ENCODE results near the gene ZBTB44.

Gene ZBTB44

DNA sequence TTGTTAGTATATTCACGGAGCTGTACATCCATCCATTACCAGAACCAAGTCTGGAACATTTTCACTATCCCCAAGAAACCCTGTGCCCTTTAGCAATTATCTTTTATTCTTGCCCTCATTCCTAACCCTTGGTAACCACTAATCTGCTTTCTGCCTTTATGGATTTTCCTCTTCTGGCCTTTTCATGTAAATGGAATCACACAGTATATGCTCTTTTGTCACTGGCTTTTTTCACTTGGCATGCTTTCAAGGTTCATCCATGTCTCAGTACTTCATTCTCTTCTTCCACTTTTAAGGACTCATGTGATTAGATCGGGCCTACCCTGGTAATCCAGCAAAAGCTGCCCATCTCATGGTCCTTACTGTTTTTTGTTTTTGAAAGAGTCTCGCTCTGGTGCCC is 11.0 kb upstream of the ZBTB44 start:
- Histone ChIP-seq H3K4me1 (ENCODE audit: control insufficient read depth, insufficient read depth, low read length) (no peaks in the 10 kb centered on the region), H3K4me3 (ENCODE audit: low read length) (no peak overlapping the region), H3K27me3 (ENCODE audit: control insufficient read depth, insufficient read depth, low read length) (no peaks in the 10 kb centered on the region), H3K9ac (ENCODE audit: low read length) (no peak overlapping the region), H3K36me3 (ENCODE audit: control insufficient read depth, insufficient read depth, low read length) (no peaks in the 10 kb centered on the region), H3K9me3 (ENCODE audit: control insufficient read depth, low read length) (no peaks in the 10 kb centered on the region)

DNA sequence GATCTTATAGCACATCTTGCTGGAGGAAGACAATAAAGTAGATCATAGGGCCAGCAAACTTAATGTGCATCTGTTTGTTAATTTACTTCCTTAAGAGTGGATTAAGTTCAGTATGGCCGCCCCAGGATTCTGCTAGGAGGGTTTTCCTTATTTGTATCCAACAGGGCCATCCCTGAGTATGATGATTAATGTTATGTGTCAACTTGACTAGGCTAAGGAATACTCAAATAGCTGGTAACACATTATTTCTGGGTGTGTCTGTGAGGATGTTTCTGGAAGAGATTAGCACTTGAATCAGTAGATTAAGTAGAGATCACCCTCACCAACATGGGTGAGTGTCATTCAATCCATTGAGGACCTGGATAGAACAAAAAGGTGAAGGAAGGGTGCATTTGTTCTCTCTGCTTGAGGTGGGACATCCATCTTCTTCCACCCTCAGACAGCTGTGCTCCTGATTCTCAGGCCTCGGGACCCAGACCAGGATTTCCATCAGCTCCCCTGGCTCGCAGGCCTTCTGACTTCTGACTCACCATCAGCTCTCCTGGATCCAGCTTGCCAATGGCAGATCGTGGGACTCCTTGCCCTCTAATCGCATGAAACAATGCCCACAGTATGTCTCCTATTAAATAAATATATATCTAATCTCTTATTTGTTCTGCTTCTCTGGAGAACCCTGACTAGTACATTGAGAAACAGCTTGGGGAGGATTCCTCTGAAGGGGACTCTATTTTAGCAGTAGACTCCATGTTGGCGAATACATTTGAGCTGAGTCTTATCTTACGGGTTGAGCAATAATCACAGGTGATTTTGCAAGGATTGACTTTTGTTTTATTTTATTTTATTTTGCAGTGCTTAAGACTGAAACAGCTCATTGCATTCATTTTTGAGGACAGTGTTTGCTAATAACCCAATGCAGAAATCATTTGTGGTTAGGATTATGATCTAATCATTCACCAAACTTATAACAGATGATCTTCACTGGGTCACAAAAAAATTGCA is 9.0 kb upstream of the ZBTB44 start:
- Histone ChIP-seq H3K9ac (ENCODE audit: low read length) (no peak overlapping the region), H3K36me3 (ENCODE audit: control insufficient read depth, insufficient read depth, low read length) (no peaks in the 10 kb centered on the region), H3K4me1 (ENCODE audit: control insufficient read depth, insufficient read depth, low read length) (no peaks in the 10 kb centered on the region), H3K4me3 (ENCODE audit: low read length) (no peak overlapping the region), H3K27me3 (ENCODE audit: control insufficient read depth, insufficient read depth, low read length) (no peaks in the 10 kb centered on the region), H3K9me3 (ENCODE audit: control insufficient read depth, low read length) (no peaks in the 10 kb centered on the region)

DNA sequence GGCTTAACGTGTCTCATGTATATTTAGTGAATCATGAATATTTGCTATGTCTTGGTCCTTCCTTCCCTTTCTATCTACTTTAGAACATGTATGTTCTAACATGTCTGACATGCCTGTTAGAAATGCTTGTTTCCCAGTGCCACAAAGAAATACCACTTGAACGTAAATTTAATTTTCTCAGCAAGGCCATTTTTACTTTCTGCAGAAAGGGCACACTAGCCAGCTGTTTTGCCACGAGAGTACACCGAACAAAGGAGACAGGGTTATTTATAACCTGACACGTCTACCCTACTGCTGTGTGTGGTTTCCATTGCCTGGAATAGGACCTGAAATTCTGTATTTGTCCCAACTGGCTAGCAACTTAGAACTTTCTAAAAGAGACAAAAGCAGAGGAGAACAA is 7.4 kb upstream of the ZBTB44 start:
- Histone ChIP-seq H3K36me3 (ENCODE audit: control insufficient read depth, insufficient read depth, low read length) (no peaks in the 10 kb centered on the region), H3K4me3 (ENCODE audit: low read length) (no peak overlapping the region), H3K4me1 (ENCODE audit: control insufficient read depth, insufficient read depth, low read length) (no peaks in the 10 kb centered on the region), H3K9me3 (ENCODE audit: control insufficient read depth, low read length) (no peaks in the 10 kb centered on the region), H3K9ac (ENCODE audit: low read length) (no peak overlapping the region), H3K27me3 (ENCODE audit: control insufficient read depth, insufficient read depth, low read length) (no peaks in the 10 kb centered on the region)

DNA sequence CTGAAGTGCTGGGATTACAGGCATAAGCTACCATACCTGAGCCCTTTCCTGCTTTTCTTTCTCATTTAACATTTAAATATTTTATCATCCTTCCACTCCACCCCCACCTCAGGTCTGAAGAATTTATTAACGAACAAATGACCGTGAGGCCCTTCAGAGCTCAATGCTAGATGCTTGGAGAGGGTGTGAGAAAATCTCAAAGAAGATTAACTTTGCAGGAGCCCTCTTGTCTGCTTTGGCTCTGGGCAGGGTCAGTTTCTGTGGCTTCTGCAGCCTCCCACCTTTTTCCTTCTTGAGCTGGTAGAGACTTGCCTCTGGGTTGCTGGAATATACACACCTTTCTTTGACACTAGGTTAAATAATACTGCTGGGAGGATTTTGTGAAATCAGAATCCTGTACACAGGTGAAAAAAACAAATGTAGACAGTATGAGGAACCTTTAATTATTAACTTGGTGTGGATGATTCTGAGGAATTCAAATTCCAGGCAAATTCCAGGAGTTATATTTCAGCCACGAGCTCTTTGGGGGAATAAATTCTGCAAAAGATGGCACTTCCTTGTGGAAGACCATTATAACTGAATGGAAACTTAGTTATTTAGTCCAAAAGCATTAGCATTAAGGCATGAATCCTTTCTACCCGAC is 3.4 kb upstream of the ZBTB44 start:
- Histone ChIP-seq H3K36me3 (ENCODE audit: control insufficient read depth, insufficient read depth, low read length) (no peaks in the 10 kb centered on the region), H3K27me3 (ENCODE audit: control insufficient read depth, insufficient read depth, low read length) (no peaks in the 10 kb centered on the region), H3K4me1 (ENCODE audit: control insufficient read depth, insufficient read depth, low read length) (no peaks in the 10 kb centered on the region), H3K4me3 (ENCODE audit: low read length) (no peak overlapping the region), H3K9me3 (ENCODE audit: control insufficient read depth, low read length) (no peaks in the 10 kb centered on the region), H3K9ac (ENCODE audit: low read length) (no peak overlapping the region)

DNA sequence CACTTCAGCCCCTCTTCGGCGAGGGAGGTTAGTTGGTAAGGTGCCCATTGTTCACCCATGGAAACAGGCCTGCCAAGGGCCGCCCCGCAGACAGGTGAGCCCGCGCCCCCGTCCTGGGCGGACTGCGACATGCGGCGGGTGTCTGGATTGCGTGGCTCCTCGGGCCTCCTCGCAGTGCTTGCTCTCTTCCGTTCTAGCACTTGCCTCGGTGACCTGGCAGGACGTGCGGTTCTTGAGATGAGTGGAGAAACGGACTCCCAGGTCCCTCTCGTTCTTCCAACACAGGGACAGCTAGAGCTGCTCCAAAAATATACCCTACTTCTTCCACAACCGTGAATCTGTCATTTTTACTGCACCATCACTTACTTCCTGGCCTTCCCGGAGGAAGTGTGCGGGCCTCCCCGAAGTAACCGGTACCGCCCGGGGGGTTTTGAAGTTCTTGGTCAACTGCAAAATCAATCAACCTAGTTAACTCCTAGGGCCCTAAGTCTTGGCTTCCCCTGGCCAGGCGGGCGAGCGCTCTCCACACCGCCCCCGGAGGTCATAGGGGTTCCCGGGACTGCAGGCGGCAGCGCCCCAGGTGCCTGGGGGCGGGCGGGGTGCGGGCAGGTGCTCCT is 745 bp upstream of the ZBTB44 start:
- peak overlapping the region; percentile 58 for H3K4me3 ChIP-seq (ENCODE audit: low read length)
- H3K4me1 ChIP-seq (ENCODE audit: control insufficient read depth, insufficient read depth, low read length) = no peaks in the 10 kb centered on the region
- H3K9ac ChIP-seq (ENCODE audit: low read length) = peak overlapping the region; percentile 85

DNA sequence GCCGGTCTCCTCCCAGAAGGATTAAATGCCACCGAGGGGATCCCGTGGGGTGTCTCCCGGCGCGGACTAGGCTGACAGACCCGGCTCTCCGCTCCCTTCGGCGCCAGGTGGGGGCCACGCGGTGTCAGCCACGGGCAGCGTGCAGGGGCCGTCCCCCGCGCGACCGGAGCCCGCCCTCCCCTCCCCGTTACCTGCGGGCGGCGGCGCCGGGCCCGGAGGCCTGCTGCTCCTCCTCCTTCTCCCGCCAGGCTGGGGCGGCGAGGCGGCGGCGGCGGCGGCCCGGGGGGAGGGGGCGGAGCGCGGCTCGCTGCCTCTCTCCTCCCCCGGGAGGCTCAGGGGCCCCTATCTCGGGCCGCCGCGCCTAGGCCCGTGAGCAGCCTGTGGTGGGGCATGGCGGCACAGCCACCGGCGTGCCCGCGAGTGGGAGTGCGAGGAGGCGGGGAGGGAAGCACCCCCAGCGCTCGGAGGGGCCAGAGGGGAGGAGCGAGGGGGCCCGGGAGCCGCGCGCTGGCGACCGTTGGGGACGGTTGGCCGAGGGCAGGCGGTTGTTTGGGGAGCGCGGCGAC is 450 bp downstream of the ZBTB44 start:
- Histone ChIP-seq H3K4me3 (ENCODE audit: low read length) (peak overlapping the region; percentile 22), H3K9ac (ENCODE audit: low read length) (peak overlapping the region; percentile 69), H3K4me1 (ENCODE audit: control insufficient read depth, insufficient read depth, low read length) (peaks cover under 1% of the 10 kb centered on the region), H3K9me3 (ENCODE audit: control insufficient read depth, low read length) (no peaks in the 10 kb centered on the region), H3K36me3 (ENCODE audit: control insufficient read depth, insufficient read depth, low read length) (no peaks in the 10 kb centered on the region), H3K27me3 (ENCODE audit: control insufficient read depth, insufficient read depth, low read length) (no peaks in the 10 kb centered on the region)

More for the DNA sequence above, 745 bp upstream of the ZBTB44 start:
- no peaks in the 10 kb centered on the region for H3K36me3 ChIP-seq (ENCODE audit: control insufficient read depth, insufficient read depth, low read length)
- no peaks in the 10 kb centered on the region for H3K9me3 ChIP-seq (ENCODE audit: control insufficient read depth, low read length)
- no peaks in the 10 kb centered on the region for H3K27me3 ChIP-seq (ENCODE audit: control insufficient read depth, insufficient read depth, low read length)

DNA sequence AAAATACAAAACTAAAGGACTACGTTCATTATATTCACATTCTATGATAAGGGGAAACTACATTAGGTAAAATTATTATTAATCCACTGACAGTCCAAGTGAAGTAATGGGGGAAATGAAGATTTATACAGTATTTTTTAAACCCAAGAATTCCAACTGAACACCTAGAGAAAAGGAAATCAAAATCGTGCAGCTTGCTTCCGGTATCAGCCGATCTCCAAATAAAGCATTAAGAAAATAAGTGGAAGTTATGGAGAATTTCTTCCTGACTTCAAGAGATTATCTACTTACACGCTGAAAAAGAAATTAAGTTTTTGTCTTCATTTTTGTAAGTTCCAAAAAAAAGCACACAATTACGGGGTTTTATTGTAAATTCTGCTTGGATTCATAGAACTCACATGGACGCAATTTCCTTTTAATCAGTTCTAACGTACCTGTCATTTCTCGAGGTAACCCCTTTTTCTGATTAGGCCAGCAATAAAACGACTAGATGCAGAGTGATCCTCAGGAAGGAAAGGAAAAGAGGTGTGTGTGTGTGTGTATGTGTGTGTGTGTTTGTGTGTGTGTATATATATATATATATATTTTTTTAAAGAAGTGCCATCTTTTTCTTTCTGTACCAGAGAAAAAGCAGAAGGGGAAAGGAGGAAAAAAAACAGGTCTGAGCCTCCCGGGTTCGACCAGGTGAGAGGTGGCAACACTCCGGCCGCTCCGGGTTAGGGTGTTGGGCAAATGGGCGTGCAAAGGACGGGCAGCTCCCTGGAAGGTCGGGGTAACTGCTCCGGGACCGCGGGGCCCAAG is 1.1 kb downstream of the ZBTB44 start:
- peaks cover 5% of the 10 kb centered on the region for H3K4me1 ChIP-seq (ENCODE audit: control insufficient read depth, insufficient read depth, low read length)
- H3K9me3 ChIP-seq (ENCODE audit: control insufficient read depth, low read length) = no peaks in the 10 kb centered on the region
- H3K27me3 ChIP-seq (ENCODE audit: control insufficient read depth, insufficient read depth, low read length) = no peaks in the 10 kb centered on the region
- peak overlapping the region; percentile 22 for H3K4me3 ChIP-seq (ENCODE audit: low read length)
- peak overlapping the region; percentile 69 for H3K9ac ChIP-seq (ENCODE audit: low read length)
- H3K36me3 ChIP-seq (ENCODE audit: control insufficient read depth, insufficient read depth, low read length) = no peaks in the 10 kb centered on the region

DNA sequence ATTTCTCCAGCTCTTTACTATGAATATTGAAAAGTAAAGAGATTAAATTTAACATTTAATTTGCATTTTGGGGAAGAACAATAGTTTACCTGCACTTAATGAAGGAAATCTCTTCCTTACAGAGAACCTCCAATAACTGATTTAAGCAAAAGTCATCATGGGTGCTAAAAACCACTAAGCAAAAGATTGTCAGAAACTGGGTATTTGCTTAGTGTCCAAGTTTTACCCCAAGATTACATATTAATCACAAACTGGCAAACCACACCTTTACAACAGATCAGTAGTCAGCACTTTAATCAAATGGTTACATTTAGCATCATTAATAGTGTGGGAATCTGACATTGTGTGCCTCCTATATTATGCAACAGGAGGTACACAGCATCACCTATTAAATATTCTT is 2.7 kb downstream of the ZBTB44 start:
- H3K9ac ChIP-seq (ENCODE audit: low read length) = no peak overlapping the region
- no peaks in the 10 kb centered on the region for H3K9me3 ChIP-seq (ENCODE audit: control insufficient read depth, low read length)
- H3K27me3 ChIP-seq (ENCODE audit: control insufficient read depth, insufficient read depth, low read length) = no peaks in the 10 kb centered on the region
- H3K4me1 ChIP-seq (ENCODE audit: control insufficient read depth, insufficient read depth, low read length) = peaks cover 5% of the 10 kb centered on the region
- no peaks in the 10 kb centered on the region for H3K36me3 ChIP-seq (ENCODE audit: control insufficient read depth, insufficient read depth, low read length)
- H3K4me3 ChIP-seq (ENCODE audit: low read length) = no peak overlapping the region

DNA sequence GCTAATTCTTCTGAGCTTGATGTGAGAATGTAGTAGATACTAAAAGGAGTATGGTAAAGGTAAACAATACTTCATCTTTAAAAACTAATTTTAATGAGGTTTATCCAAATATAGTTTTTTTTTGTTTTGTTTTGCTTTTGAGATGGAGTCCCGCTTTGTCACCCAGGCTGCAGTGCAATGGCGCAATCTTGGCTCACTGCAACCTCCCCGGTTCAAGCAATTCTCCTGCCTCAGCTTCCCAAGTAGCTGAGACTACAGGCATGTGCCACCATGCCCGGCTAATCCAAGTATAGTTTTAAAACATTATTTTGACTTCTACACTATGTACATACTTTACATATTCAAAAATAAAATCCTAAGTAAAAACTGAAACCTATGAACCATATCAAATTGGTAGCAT is 4.1 kb downstream of the ZBTB44 start:
- Histone ChIP-seq H3K9me3 (ENCODE audit: control insufficient read depth, low read length) (no peaks in the 10 kb centered on the region), H3K9ac (ENCODE audit: low read length) (no peak overlapping the region), H3K4me1 (ENCODE audit: control insufficient read depth, insufficient read depth, low read length) (peaks cover 5% of the 10 kb centered on the region), H3K4me3 (ENCODE audit: low read length) (no peak overlapping the region), H3K36me3 (ENCODE audit: control insufficient read depth, insufficient read depth, low read length) (no peaks in the 10 kb centered on the region), H3K27me3 (ENCODE audit: control insufficient read depth, insufficient read depth, low read length) (no peaks in the 10 kb centered on the region)

DNA sequence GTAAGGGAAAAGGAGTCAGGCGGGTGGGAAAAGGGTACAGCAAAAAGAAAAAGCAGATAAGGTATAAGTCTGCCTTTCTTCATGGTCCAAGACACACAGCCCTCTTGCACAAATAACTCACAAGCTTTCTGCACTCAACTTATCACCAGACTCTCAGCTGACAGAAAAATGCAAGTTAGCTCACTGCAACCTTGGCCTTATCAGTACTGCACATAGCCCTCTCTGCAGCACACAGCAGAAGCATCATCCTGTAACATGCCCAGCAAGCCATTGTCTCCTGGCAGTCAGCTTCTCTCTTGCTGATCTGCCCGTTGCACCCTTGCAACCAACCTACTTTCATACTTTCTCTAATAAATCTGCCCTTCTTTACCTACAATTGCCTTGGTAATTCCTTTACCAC is 5.8 kb downstream of the ZBTB44 start:
- Histone ChIP-seq H3K4me3 (ENCODE audit: low read length) (no peak overlapping the region), H3K4me1 (ENCODE audit: control insufficient read depth, insufficient read depth, low read length) (peaks cover 5% of the 10 kb centered on the region), H3K9me3 (ENCODE audit: control insufficient read depth, low read length) (no peaks in the 10 kb centered on the region), H3K36me3 (ENCODE audit: control insufficient read depth, insufficient read depth, low read length) (no peaks in the 10 kb centered on the region), H3K27me3 (ENCODE audit: control insufficient read depth, insufficient read depth, low read length) (no peaks in the 10 kb centered on the region), H3K9ac (ENCODE audit: low read length) (no peak overlapping the region)

DNA sequence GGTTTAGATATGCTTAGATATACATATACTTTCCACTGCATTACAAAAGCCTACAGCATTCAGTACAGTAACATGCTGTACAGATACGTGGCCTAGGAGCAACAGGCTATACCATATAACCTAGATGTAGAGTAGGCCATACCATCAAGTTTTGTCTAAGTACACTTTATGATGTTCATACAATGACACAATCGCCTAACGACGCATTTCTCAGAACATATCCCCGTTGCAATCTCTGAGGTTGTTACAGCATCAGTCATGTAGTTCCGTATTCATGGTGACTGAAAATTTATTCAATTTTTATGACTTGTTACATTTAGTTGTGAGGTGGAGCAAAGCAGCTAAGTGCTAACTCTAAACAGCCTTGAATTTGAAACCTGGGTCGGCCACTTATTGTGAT is 6.7 kb downstream of the ZBTB44 start:
- Histone ChIP-seq H3K4me1 (ENCODE audit: control insufficient read depth, insufficient read depth, low read length) (peaks cover 5% of the 10 kb centered on the region), H3K36me3 (ENCODE audit: control insufficient read depth, insufficient read depth, low read length) (no peaks in the 10 kb centered on the region), H3K9me3 (ENCODE audit: control insufficient read depth, low read length) (no peaks in the 10 kb centered on the region), H3K27me3 (ENCODE audit: control insufficient read depth, insufficient read depth, low read length) (no peaks in the 10 kb centered on the region), H3K9ac (ENCODE audit: low read length) (no peak overlapping the region), H3K4me3 (ENCODE audit: low read length) (no peak overlapping the region)

Data from mucosa of stomach (tissue), 1 donor.